Keratinocyte (primary cell): ENCODE data around the gene TAGLN2.
"Not testable (repeated sequence)": the region's sequence is repeated elsewhere in the genome, so short reads cannot be mapped to it uniquely, and the experiment has no call there.

ENCODE experiments used
- CTCF ChIP-seq, 3 experiments: IDR thresholded peaks in 1 of 3; conservative IDR thresholded peaks in 1 of 3; optimal IDR thresholded peaks in 1 of 3; 2 replicates in 2 of 3; 3 replicates in 1 of 3; pipeline versions ENCODE3 to v1.5.1; 2011; ENCODE audit warnings: low read length in 3 of 3, mild to moderate bottlenecking in 3 of 3, moderate library complexity in 2 of 3, control low read depth in 1 of 3, inconsistent platforms in 1 of 3; ENCODE audit not compliant: insufficient read depth in 2 of 3; ENCODE audit errors: extremely low read depth in 1 of 3
- EZH2 ChIP-seq: IDR thresholded peaks from one replicate; pipeline ENCODE4 v1.6.1; 2012; ENCODE audit warnings: inconsistent platforms, mild to moderate bottlenecking, low read length, moderate library complexity

- not testable (repeated sequence) for TF ChIP-seq CTCF (optimal IDR thresholded peaks at IDR 0.05 in 1 of 3, IDR thresholded peaks at IDR 0.05 in 1 of 3, conservative IDR thresholded peaks at IDR 0.05 in 1 of 3; ENCODE audit: extremely low read depth in 1 of 3, insufficient read depth in 2 of 3, low read length in 3 of 3); EZH2
These were observed 21.3 kb downstream of the TAGLN2 start for GRCh38 chr1:159904036-159904435.
